Thoracic aorta (tissue), 2 donors: ENCODE results near the gene MED14. TPM values are rescaled to one million over a fixed set of nuclear protein-coding genes. Genes with fewer than 3 reads are reported as not detected.
"Not testable (repeated sequence)": the region's sequence is repeated elsewhere in the genome, so short reads cannot be mapped to it uniquely, and the experiment has no call there.

Experiments
- ATAC-seq: fragments of 150-250 bp; one replicate; pipeline ENCODE4 v1.8.0; 2017; ENCODE audit warnings: low read depth; ENCODE audit not compliant: insufficient number of reproducible peaks, low FRiP score
- DNase-seq: peaks from one replicate; pipeline ENCODE4 v3.0.0-alpha.2; 2020; ENCODE audit warnings: low spot score
- H3K27ac ChIP-seq, 2 donors: fragments of 200-600 bp; sonication (generic); 1 replicate in 1 of 2; 2 replicates in 1 of 2; pipeline ENCODE4 v1.5.1; 2016; ENCODE audit warnings: mild to moderate bottlenecking in 2 of 2, moderate library complexity in 2 of 2
- H3K27me3 ChIP-seq: fragments of 200-600 bp; sonication (generic); replicated peaks from 2 replicates; pipeline ENCODE4 v1.6.0; 2016; ENCODE audit warnings: mild to moderate bottlenecking; ENCODE audit not compliant: insufficient read depth
- H3K36me3 ChIP-seq: fragments of 200-600 bp; sonication (generic); one replicate; pipeline ENCODE4 v1.5.1; 2016
- H3K4me1 ChIP-seq, 2 donors: fragments of 200-600 bp; sonication (generic); 1 replicate in 1 of 2; 2 replicates in 1 of 2; pipeline versions ENCODE4 v1.5.1 to v1.6.0; 2016; ENCODE audit warnings: low read depth in 2 of 2, mild to moderate bottlenecking in 1 of 2; ENCODE audit not compliant: control insufficient read depth in 1 of 2
- H3K4me3 ChIP-seq: fragments of 200-600 bp; sonication (generic); 2 replicates; pipeline ENCODE4 v1.5.1; 2016; ENCODE audit warnings: mild to moderate bottlenecking
- H3K9me3 ChIP-seq: fragments of 200-600 bp; sonication (generic); 2 replicates; pipeline ENCODE4 v1.5.1; 2016
- CTCF ChIP-seq: fragments of 200-600 bp; sonication (generic); IDR thresholded peaks from one replicate; pipeline ENCODE4 v1.5.1; 2019; ENCODE audit warnings: antibody characterized with exemption
- total RNA-seq, 2 donors: library from RNA; depleted of rRNA; stranded (reverse); fragments of >200 nt; gene quantifications; one replicate each; pipeline versions ENCODE4 v1.1.0 to v1.2.3, GENCODE V29; 2016

MED14 gene
- total RNA-seq, 2 donors from 2014 or later: 25.7 to 94.1 TPM

GRCh38 chrX:40746521-40746920 lies 11.2 kb upstream of the MED14 start:
- no peaks in the 10 kb centered on the region for H3K27me3 ChIP-seq
- ATAC-seq (no peak), DNase-seq (no peak)
- H3K4me1 ChIP-seq: peaks cover 0 to 10% of the 10 kb centered on the region in 2 donors
- H3K36me3 ChIP-seq: no peaks in the 10 kb centered on the region
- TF ChIP-seq CTCF: no peak
- H3K4me3 ChIP-seq: no peak overlapping the region
- H3K9me3 ChIP-seq: no peaks in the 10 kb centered on the region
- no peak overlapping the region for H3K27ac ChIP-seq

- DNase-seq (no peak), ATAC-seq (peak; percentile 14)
- Histone ChIP-seq H3K4me1 (peaks cover 0 to 14% of the 10 kb centered on the region in 2 donors), H3K27ac (peak overlapping the region; percentile 93 to 94), H3K9me3 (no peaks in the 10 kb centered on the region), H3K27me3 (no peaks in the 10 kb centered on the region), H3K4me3 (peak overlapping the region; percentile 82), H3K36me3 (no peaks in the 10 kb centered on the region)
- TF ChIP-seq CTCF: no peak
Observed at GRCh38 chrX:40736170-40736505, 796 bp upstream of the MED14 start.

- Histone ChIP-seq H3K27ac (peak overlapping the region; percentile 93 to 94), H3K4me3 (peak overlapping the region; percentile 82), H3K4me1 (peaks cover 0 to 14% of the 10 kb centered on the region in 2 donors), H3K27me3 (no peaks in the 10 kb centered on the region), H3K36me3 (no peaks in the 10 kb centered on the region), H3K9me3 (no peaks in the 10 kb centered on the region)
- TF ChIP-seq CTCF: no peak
- DNase-seq (no peak), ATAC-seq (no peak)
Observed at GRCh38 chrX:40734971-40735324, 394 bp downstream of the MED14 start.

GRCh38 chrX:40733706-40734105 lies 1.6 kb downstream of the MED14 start:
- no peak for TF ChIP-seq CTCF
- no peaks in the 10 kb centered on the region for H3K27me3 ChIP-seq
- H3K4me3 ChIP-seq: peak overlapping the region; percentile 82
- DNase-seq: no peak
- H3K36me3 ChIP-seq: no peaks in the 10 kb centered on the region
- no peaks in the 10 kb centered on the region for H3K9me3 ChIP-seq
- H3K27ac ChIP-seq: no peak overlapping the region
- H3K4me1 ChIP-seq: peaks cover 0 to 14% of the 10 kb centered on the region in 2 donors
- ATAC-seq: no peak

GRCh38 chrX:40732499-40732898 lies 2.8 kb downstream of the MED14 start:
- not testable (repeated sequence) for H3K27me3 ChIP-seq, H3K27ac ChIP-seq, H3K9me3 ChIP-seq, DNase-seq, H3K4me3 ChIP-seq, ATAC-seq, H3K36me3 ChIP-seq
- peaks cover 0 to 14% of the 10 kb centered on the region in 2 donors for H3K4me1 ChIP-seq
